Measurements from ENCODE around the gene ARMS2.

DNA sequence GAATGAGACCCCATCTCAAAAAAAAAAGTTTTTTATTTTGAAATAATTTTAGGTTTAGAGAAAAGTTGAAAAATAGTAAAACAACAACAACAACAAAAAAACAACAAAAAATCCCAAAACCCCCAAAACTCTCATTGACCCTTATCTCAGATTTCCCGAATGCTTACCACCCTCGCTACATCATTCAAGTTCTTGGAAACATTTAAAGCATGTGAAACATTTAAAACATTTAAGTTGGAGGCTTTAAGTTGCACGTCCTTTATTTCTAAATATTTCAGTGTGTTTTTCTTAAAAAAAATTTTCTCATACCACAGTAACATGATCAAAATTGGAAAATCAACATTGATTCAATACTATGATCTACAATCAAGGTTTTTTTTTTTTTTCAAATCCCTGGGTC is 382 bp upstream of the ARMS2 start:
- TF ChIP-seq MXI1 (IDR thresholded peaks at IDR 0.05; ENCODE audit: low read depth, low read length) (no peak), RCOR1 (IDR thresholded peaks at IDR 0.05; ENCODE audit: low read length) (no peak), YY1 (IDR thresholded peaks at IDR 0.05; ENCODE audit: low read depth) (no peak), MEF2A (IDR thresholded peaks at IDR 0.05; ENCODE audit: borderline replicate concordance, low read depth) (no peak), GABPA (IDR thresholded peaks at IDR 0.05; ENCODE audit: low read depth) (no peak), TAF1 (IDR thresholded peaks at IDR 0.05; ENCODE audit: borderline replicate concordance, low read depth, low read length) (no peak), EP300 (IDR thresholded peaks at IDR 0.05; ENCODE audit: borderline replicate concordance in 1 of 2, low read depth in 1 of 2, low read length in 1 of 2) (no peak), SMC3 (IDR thresholded peaks at IDR 0.05; ENCODE audit: low read depth, low read length) (no peak), SIN3A (IDR thresholded peaks at IDR 0.05; ENCODE audit: borderline replicate concordance, low read depth, low read length) (no peak)
- TF ChIP-seq, protein P1, sequence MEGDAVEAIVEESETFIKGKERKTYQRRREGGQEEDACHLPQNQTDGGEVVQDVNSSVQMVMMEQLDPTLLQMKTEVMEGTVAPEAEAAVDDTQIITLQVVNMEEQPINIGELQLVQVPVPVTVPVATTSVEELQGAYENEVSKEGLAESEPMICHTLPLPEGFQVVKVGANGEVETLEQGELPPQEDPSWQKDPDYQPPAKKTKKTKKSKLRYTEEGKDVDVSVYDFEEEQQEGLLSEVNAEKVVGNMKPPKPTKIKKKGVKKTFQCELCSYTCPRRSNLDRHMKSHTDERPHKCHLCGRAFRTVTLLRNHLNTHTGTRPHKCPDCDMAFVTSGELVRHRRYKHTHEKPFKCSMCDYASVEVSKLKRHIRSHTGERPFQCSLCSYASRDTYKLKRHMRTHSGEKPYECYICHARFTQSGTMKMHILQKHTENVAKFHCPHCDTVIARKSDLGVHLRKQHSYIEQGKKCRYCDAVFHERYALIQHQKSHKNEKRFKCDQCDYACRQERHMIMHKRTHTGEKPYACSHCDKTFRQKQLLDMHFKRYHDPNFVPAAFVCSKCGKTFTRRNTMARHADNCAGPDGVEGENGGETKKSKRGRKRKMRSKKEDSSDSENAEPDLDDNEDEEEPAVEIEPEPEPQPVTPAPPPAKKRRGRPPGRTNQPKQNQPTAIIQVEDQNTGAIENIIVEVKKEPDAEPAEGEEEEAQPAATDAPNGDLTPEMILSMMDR (IDR thresholded peaks at IDR 0.05): no peak
- TF ChIP-seq, protein P2, sequence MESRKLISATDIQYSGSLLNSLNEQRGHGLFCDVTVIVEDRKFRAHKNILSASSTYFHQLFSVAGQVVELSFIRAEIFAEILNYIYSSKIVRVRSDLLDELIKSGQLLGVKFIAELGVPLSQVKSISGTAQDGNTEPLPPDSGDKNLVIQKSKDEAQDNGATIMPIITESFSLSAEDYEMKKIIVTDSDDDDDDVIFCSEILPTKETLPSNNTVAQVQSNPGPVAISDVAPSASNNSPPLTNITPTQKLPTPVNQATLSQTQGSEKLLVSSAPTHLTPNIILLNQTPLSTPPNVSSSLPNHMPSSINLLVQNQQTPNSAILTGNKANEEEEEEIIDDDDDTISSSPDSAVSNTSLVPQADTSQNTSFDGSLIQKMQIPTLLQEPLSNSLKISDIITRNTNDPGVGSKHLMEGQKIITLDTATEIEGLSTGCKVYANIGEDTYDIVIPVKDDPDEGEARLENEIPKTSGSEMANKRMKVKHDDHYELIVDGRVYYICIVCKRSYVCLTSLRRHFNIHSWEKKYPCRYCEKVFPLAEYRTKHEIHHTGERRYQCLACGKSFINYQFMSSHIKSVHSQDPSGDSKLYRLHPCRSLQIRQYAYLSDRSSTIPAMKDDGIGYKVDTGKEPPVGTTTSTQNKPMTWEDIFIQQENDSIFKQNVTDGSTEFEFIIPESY (IDR thresholded peaks at IDR 0.05; ENCODE audit: borderline replicate concordance, low read depth): no peak
- TF ChIP-seq, protein P3, sequence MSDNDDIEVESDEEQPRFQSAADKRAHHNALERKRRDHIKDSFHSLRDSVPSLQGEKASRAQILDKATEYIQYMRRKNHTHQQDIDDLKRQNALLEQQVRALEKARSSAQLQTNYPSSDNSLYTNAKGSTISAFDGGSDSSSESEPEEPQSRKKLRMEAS (IDR thresholded peaks at IDR 0.05; ENCODE audit: low read depth): no peak
